GM18505 (cell line): ENCODE measurements around the gene ADGRB3.

Source experiments
- ATAC-seq: cut with Tn5 transposase; IDR thresholded peaks from one replicate; pipeline ENCODE4 v1.9.1; 2021; ENCODE audit not compliant: unreplicated experiment
- POLR2A ChIP-seq: IDR thresholded peaks from 4 replicates; pipeline ENCODE4 v1.6.1; 2011; ENCODE audit warnings: borderline replicate concordance; ENCODE audit not compliant: insufficient read depth, insufficient read length; ENCODE audit errors: extremely low read depth

The ADGRB3 gene

GRCh38 chr6:69005199-69005598, 370.1 kb downstream of the ADGRB3 start:
- no peak for ATAC-seq
- no peak for TF ChIP-seq POLR2A

GRCh38 chr6:69007781-69008180, 372.7 kb downstream of the ADGRB3 start:
- TF ChIP-seq POLR2A = no peak
- ATAC-seq = no peak

- no peak for ATAC-seq
- TF ChIP-seq POLR2A = no peak
Measured at GRCh38 chr6:69012211-69012610, 377.1 kb downstream of the ADGRB3 start.

GRCh38 chr6:69012876-69013275, 377.8 kb downstream of the ADGRB3 start:
- TF ChIP-seq POLR2A = no peak
- ATAC-seq = no peak

- no peak for ATAC-seq
- TF ChIP-seq POLR2A = no peak
Measured at GRCh38 chr6:69018906-69019305, 383.8 kb downstream of the ADGRB3 start.

GRCh38 chr6:69019832-69020231, 384.8 kb downstream of the ADGRB3 start:
- no peak for ATAC-seq
- no peak for TF ChIP-seq POLR2A

- TF ChIP-seq POLR2A = no peak
- no peak for ATAC-seq
Measured at GRCh38 chr6:69022993-69023392, 387.9 kb downstream of the ADGRB3 start.

- no peak for ATAC-seq
Measured at GRCh38 chr6:69026243-69026642, 391.2 kb downstream of the ADGRB3 start.

GRCh38 chr6:69026715-69027114, 391.6 kb downstream of the ADGRB3 start:
- ATAC-seq = no peak
- no peak for TF ChIP-seq POLR2A

More at GRCh38 chr6:69026243-69026642, 391.2 kb downstream of the ADGRB3 start:
- no peak for TF ChIP-seq POLR2A

GRCh38 chr6:69027861-69028260, 392.8 kb downstream of the ADGRB3 start:
- TF ChIP-seq POLR2A = no peak
- no peak for ATAC-seq

GRCh38 chr6:69038841-69039240, 403.8 kb downstream of the ADGRB3 start:
- TF ChIP-seq POLR2A = no peak
- ATAC-seq = no peak

- TF ChIP-seq POLR2A = no peak
- ATAC-seq = no peak
Measured at GRCh38 chr6:69042297-69042696, 407.2 kb downstream of the ADGRB3 start.

GRCh38 chr6:69044534-69044933, 409.5 kb downstream of the ADGRB3 start:
- no peak for ATAC-seq

GRCh38 chr6:69059413-69059812, 424.3 kb downstream of the ADGRB3 start:
- no peak for TF ChIP-seq POLR2A

More at GRCh38 chr6:69044534-69044933, 409.5 kb downstream of the ADGRB3 start:
- no peak for TF ChIP-seq POLR2A

GRCh38 chr6:69061066-69061465, 426.0 kb downstream of the ADGRB3 start:
- no peak for TF ChIP-seq POLR2A
- no peak for ATAC-seq

More at GRCh38 chr6:69059413-69059812, 424.3 kb downstream of the ADGRB3 start:
- ATAC-seq = no peak
